Loucy (cell line): ENCODE results near the gene EFR3B.

ENCODE experiments used
- H2AFZ ChIP-seq: fragments of 200-600 bp; sonication (generic); 2 replicates; pipeline ENCODE4 v1.6.0; 2016; ENCODE audit warnings: antibody characterized with exemption, mild to moderate bottlenecking, low read length, moderate library complexity
- H3F3A ChIP-seq: fragments of 200-600 bp; 2 replicates; pipeline ENCODE4 v1.6.0; 2016; ENCODE audit warnings: antibody characterized with exemption, low read depth, mild to moderate bottlenecking
- H3K27me3 ChIP-seq: fragments of 200-600 bp; sonication (generic); 2 replicates; pipeline ENCODE4 v1.6.1; 2014; ENCODE audit warnings: low read length, mild to moderate bottlenecking; ENCODE audit not compliant: insufficient read depth, poor library complexity, severe bottlenecking
- H3K36me3 ChIP-seq: fragments of 200-600 bp; sonication (generic); 2 replicates; pipeline ENCODE4 v1.6.1; 2016; ENCODE audit warnings: low read length; ENCODE audit not compliant: insufficient read depth
- H3K4me1 ChIP-seq: fragments of 200-600 bp; sonication (generic); 2 replicates; pipeline ENCODE4 v1.5.1; 2014; ENCODE audit warnings: low read length, mild to moderate bottlenecking; ENCODE audit not compliant: insufficient read depth, poor library complexity, severe bottlenecking
- H3K4me2 ChIP-seq: fragments of 200-600 bp; sonication (generic); 2 replicates; pipeline ENCODE4 v1.6.0; 2014; ENCODE audit warnings: antibody characterized with exemption, low read length, low read depth, mild to moderate bottlenecking; ENCODE audit not compliant: poor library complexity, severe bottlenecking
- H3K4me3 ChIP-seq: fragments of 200-600 bp; sonication (generic); 2 replicates; pipeline ENCODE4 v1.5.1; 2014; ENCODE audit warnings: low read length, mild to moderate bottlenecking, mixed read lengths; ENCODE audit not compliant: poor library complexity, severe bottlenecking
- H3K79me2 ChIP-seq: fragments of 200-600 bp; sonication (generic); 2 replicates; pipeline ENCODE4 v1.6.1; 2014; ENCODE audit warnings: low read length; ENCODE audit not compliant: insufficient read depth
- H3K9ac ChIP-seq: fragments of 200-600 bp; sonication (generic); 2 replicates; pipeline ENCODE4 v1.6.0; 2014; ENCODE audit warnings: mild to moderate bottlenecking, low read depth, low read length, moderate library complexity; ENCODE audit not compliant: poor library complexity, severe bottlenecking
- H3K9me2 ChIP-seq: fragments of 200-600 bp; sonication (generic); replicated peaks from 2 replicates; pipeline ENCODE4 v1.6.1; 2016; ENCODE audit warnings: low read depth, low read length, mixed read lengths
- H3K9me3 ChIP-seq: fragments of 200-600 bp; sonication (generic); 2 replicates; pipeline ENCODE4 v1.6.1; 2014; ENCODE audit warnings: mild to moderate bottlenecking, antibody characterized with exemption, low read length, low read depth; ENCODE audit not compliant: insufficient read depth
- H4K20me1 ChIP-seq: fragments of 200-600 bp; sonication (generic); 2 replicates; pipeline ENCODE4 v1.6.0; 2014; ENCODE audit warnings: antibody characterized with exemption, low read length, mild to moderate bottlenecking; ENCODE audit not compliant: insufficient read depth, poor library complexity, severe bottlenecking
- EZH2phosphoT487 ChIP-seq: fragments of 200-600 bp; IDR thresholded peaks from 2 replicates; pipeline ENCODE4 v1.6.1; 2018; ENCODE audit warnings: antibody characterized with exemption, mild to moderate bottlenecking, moderate library complexity, borderline replicate concordance
- TF ChIP-seq, protein P1 (sequence below): fragments of 200-600 bp; sonication (generic); conservative IDR thresholded peaks from 2 replicates; pipeline ENCODE4 v1.5.1; 2014; ENCODE audit warnings: mild to moderate bottlenecking, antibody characterized with exemption, low read length

EFR3B gene

DNA sequence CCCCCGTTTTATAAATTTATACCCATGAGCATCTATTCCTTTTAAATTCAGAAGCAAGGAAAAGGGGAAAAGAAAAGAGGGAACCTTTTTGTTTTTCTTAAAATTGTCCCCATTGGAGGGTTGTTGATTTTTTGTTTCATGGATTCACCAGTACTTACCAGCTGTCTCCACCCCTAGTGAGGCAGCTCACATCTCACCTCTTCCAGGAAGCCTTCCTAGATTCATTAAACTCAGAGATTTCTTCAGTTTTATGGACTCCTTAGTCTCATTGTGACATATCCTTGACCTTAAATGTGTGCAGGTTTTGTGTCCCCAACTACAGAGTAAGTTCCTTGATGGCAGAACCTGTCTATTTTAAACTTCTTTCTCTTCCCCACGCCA lies 35.9 kb downstream of the EFR3B start:
- no peak overlapping the region for H3K4me2 ChIP-seq
- H3K4me3 ChIP-seq, result no peak overlapping the region
- H3K27me3 ChIP-seq, result no peaks in the 10 kb centered on the region
- H3K9ac ChIP-seq, result no peak overlapping the region
- H3K9me3 ChIP-seq, result no peaks in the 10 kb centered on the region
- no peaks in the 10 kb centered on the region; the same call in 1 of the 2 replicates for H3F3A ChIP-seq
- no peaks in the 10 kb centered on the region for H3K36me3 ChIP-seq
- H4K20me1 ChIP-seq, result no peaks in the 10 kb centered on the region
- H3K9me2 ChIP-seq, result no peaks in the 10 kb centered on the region
- H3K4me1 ChIP-seq, result no peaks in the 10 kb centered on the region
- no peak overlapping the region for H2AFZ ChIP-seq
- TF ChIP-seq, protein P1, sequence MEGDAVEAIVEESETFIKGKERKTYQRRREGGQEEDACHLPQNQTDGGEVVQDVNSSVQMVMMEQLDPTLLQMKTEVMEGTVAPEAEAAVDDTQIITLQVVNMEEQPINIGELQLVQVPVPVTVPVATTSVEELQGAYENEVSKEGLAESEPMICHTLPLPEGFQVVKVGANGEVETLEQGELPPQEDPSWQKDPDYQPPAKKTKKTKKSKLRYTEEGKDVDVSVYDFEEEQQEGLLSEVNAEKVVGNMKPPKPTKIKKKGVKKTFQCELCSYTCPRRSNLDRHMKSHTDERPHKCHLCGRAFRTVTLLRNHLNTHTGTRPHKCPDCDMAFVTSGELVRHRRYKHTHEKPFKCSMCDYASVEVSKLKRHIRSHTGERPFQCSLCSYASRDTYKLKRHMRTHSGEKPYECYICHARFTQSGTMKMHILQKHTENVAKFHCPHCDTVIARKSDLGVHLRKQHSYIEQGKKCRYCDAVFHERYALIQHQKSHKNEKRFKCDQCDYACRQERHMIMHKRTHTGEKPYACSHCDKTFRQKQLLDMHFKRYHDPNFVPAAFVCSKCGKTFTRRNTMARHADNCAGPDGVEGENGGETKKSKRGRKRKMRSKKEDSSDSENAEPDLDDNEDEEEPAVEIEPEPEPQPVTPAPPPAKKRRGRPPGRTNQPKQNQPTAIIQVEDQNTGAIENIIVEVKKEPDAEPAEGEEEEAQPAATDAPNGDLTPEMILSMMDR, result no peak
- TF ChIP-seq EZH2phosphoT487, result no peak
- H3K79me2 ChIP-seq, result no peaks in the 10 kb centered on the region

DNA sequence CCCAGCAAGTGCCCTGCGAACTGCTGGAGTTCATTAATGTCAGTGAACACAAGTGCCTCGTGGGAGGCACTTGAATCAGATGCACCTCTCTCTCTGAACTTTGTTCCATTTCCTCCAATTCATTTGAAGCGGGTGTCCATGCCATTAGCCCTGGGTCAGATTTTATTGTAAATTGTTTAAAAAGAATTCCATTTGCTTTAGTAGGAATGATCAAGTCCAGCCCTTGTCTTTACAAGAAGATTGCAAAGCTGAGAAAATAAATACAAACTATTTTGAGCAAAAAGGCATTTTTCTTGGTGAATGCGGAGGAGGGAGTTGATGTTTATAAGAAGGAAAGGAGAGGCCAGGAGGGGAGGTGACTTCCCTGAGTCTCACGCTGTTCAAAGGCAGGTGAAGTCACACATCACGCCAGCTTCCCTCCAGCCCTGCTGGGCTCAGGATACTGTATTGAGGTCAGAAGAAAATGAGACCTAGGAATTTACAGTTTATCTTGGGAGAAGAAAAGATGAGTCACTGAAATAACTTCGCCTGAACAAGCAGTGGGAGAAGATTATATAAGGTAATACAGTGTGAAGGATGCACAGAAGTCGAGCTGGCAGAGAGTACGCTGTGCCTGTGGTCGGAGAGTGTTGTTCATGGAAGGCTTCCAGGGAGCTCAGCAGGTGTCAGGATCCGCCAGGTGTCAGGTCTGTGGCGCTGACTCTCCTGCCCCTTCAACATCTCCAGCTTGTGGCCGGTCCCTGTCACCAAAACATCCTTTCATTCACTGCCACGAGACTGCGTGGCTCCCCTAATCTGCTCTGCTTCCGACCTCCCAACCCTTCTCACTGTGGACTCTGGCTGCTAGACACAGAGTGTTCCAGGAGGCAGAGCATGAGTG lies 36.5 kb downstream of the EFR3B start:
- H4K20me1 ChIP-seq, result no peaks in the 10 kb centered on the region
- no peaks in the 10 kb centered on the region for H3K9me2 ChIP-seq
- no peaks in the 10 kb centered on the region for H3K4me1 ChIP-seq
- H3K9ac ChIP-seq, result no peak overlapping the region
- no peaks in the 10 kb centered on the region for H3K79me2 ChIP-seq
- H2AFZ ChIP-seq, result no peak overlapping the region
- no peaks in the 10 kb centered on the region for H3K27me3 ChIP-seq
- H3K36me3 ChIP-seq, result no peaks in the 10 kb centered on the region
- H3F3A ChIP-seq, result no peaks in the 10 kb centered on the region; the same call in 1 of the 2 replicates
- H3K4me3 ChIP-seq, result no peak overlapping the region
- H3K4me2 ChIP-seq, result no peak overlapping the region
- TF ChIP-seq, protein P1, result no peak
- TF ChIP-seq EZH2phosphoT487, result no peak
- no peaks in the 10 kb centered on the region for H3K9me3 ChIP-seq

- Histone ChIP-seq H3K4me3 (no peak overlapping the region), H3F3A (no peaks in the 10 kb centered on the region; the same call in 1 of the 2 replicates), H3K9me3 (no peaks in the 10 kb centered on the region), H2AFZ (no peak overlapping the region), H3K79me2 (no peaks in the 10 kb centered on the region), H3K9me2 (no peaks in the 10 kb centered on the region), H3K4me1 (no peaks in the 10 kb centered on the region), H3K27me3 (no peaks in the 10 kb centered on the region), H3K4me2 (no peak overlapping the region), H4K20me1 (no peaks in the 10 kb centered on the region), H3K36me3 (no peaks in the 10 kb centered on the region), H3K9ac (no peak overlapping the region)
- no peak for TF ChIP-seq EZH2phosphoT487
- TF ChIP-seq, protein P1, result no peak
These were observed 37.3 kb downstream of the EFR3B start for GRCh38 chr2:25079050-25079635.
